A673 (cell line): Measurements from ENCODE around the gene CACHD1. TPM values are rescaled to one million over a fixed set of nuclear protein-coding genes. Genes with fewer than 3 reads are reported as not detected.

Experiments used
- BruUV-seq: library from RNA; stranded (reverse); fragments of 400-500 nt; replicated peaks from 2 replicates; lab custom pipeline; 2021; lab: Mats Ljungman, UMichigan
- CTCF ChIA-PET: fragments of 300-600 bp; sonication (Branson Sonifier 250); formaldehyde crosslinking; loops from one replicate; lab custom pipeline; 2022; ENCODE audit warnings: antibody characterized with exemption; lab: Charles Lee
- POLR2A ChIA-PET: fragments of 300-600 bp; sonication (Branson Sonifier 250); formaldehyde crosslinking; loops from one replicate; lab custom pipeline; 2022; ENCODE audit warnings: antibody characterized with exemption; ENCODE audit not compliant: low non-redundant PET; lab: Charles Lee
- DNase-seq: peaks from one replicate; pipeline ENCODE4 v3.0.0-alpha.2; 2015; ENCODE audit warnings: low spot score
- H3K27ac ChIP-seq: fragments of 200-600 bp; sonication (generic); 2 replicates; pipeline ENCODE4 v1.5.1; 2016; ENCODE audit warnings: mixed run types, low read depth, mild to moderate bottlenecking, mixed read lengths, antibody characterized with exemption, low read length; ENCODE audit not compliant: poor library complexity, severe bottlenecking
- H3K27me3 ChIP-seq: fragments of 200-600 bp; sonication (generic); replicated peaks from 2 replicates; pipeline ENCODE4 v1.6.1; 2017; ENCODE audit warnings: mixed run types, low read depth, mild to moderate bottlenecking, mixed read lengths, antibody characterized with exemption, low read length; ENCODE audit not compliant: insufficient read depth, poor library complexity
- H3K36me3 ChIP-seq: fragments of 200-600 bp; sonication (generic); 2 replicates; pipeline ENCODE4 v1.6.1; 2016; ENCODE audit warnings: mixed run types, mild to moderate bottlenecking, mixed read lengths, antibody characterized with exemption, low read length; ENCODE audit not compliant: insufficient read depth, poor library complexity, severe bottlenecking
- H3K4me1 ChIP-seq: fragments of 200-600 bp; sonication (generic); 2 replicates; pipeline ENCODE4 v1.6.1; 2017; ENCODE audit warnings: mixed run types, mild to moderate bottlenecking, mixed read lengths, antibody characterized with exemption, low read length; ENCODE audit not compliant: insufficient read depth, poor library complexity, severe bottlenecking
- H3K4me3 ChIP-seq: fragments of 200-600 bp; sonication (generic); 2 replicates; pipeline ENCODE4 v1.5.1; 2016; ENCODE audit warnings: low read depth, mixed run types, mild to moderate bottlenecking, mixed read lengths, low read length; ENCODE audit not compliant: poor library complexity, severe bottlenecking
- H3K9me3 ChIP-seq: fragments of 200-600 bp; sonication (generic); 2 replicates; pipeline ENCODE4 v1.6.1; 2016; ENCODE audit warnings: mixed run types, low read depth, mild to moderate bottlenecking, mixed read lengths, antibody characterized with exemption, low read length; ENCODE audit not compliant: poor library complexity, severe bottlenecking
- EZH2 ChIP-seq: fragments of 200-600 bp; sonication (generic); IDR thresholded peaks from 2 replicates; pipeline ENCODE4 v1.6.1; 2017; ENCODE audit warnings: borderline replicate concordance, low read depth, mild to moderate bottlenecking, mixed read lengths, antibody characterized with exemption, low read length; ENCODE audit not compliant: poor library complexity, severe bottlenecking
- intact Hi-C: fragments of 100-400 bp; cut with micrococcal nuclease; formaldehyde crosslinking; loops from one replicate; pipeline ENCODE4 v1.10.0; 2022; ENCODE audit not compliant: unreplicated experiment
- total RNA-seq: library from RNA; stranded (reverse); gene quantifications from 2 replicates; pipeline ENCODE4 v1.2.3, GENCODE V29; 2021
- TF ChIP-seq, protein P1 (sequence below): fragments of 300-800, 200-600 bp; sonication (generic); conservative IDR thresholded peaks from 2 replicates; pipeline ENCODE4 v1.5.1; 2017; ENCODE audit warnings: low read depth, mild to moderate bottlenecking, antibody characterized with exemption, low read length, moderate library complexity, mixed read lengths

CACHD1 gene
- total RNA-seq, 1 experiment from 2014 or later = 39.2 TPM

- ChIA-PET POLR2A (no interaction called here), CTCF (no interaction called here)
- H3K9me3 ChIP-seq = no peaks in the 10 kb centered on the region
- peak overlapping the region; percentile 12 for H3K4me3 ChIP-seq
- peaks cover 60% of the 10 kb centered on the region for H3K4me1 ChIP-seq
- H3K27me3 ChIP-seq = no peaks in the 10 kb centered on the region
- H3K27ac ChIP-seq = peak overlapping the region; percentile 79
- no peak for TF ChIP-seq EZH2
- TF ChIP-seq, protein P1, sequence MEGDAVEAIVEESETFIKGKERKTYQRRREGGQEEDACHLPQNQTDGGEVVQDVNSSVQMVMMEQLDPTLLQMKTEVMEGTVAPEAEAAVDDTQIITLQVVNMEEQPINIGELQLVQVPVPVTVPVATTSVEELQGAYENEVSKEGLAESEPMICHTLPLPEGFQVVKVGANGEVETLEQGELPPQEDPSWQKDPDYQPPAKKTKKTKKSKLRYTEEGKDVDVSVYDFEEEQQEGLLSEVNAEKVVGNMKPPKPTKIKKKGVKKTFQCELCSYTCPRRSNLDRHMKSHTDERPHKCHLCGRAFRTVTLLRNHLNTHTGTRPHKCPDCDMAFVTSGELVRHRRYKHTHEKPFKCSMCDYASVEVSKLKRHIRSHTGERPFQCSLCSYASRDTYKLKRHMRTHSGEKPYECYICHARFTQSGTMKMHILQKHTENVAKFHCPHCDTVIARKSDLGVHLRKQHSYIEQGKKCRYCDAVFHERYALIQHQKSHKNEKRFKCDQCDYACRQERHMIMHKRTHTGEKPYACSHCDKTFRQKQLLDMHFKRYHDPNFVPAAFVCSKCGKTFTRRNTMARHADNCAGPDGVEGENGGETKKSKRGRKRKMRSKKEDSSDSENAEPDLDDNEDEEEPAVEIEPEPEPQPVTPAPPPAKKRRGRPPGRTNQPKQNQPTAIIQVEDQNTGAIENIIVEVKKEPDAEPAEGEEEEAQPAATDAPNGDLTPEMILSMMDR = no peak
- DNase-seq = peak; percentile 84
- intact Hi-C loops = loop anchor here (5.0 kb wide), 2 partner anchors 66 to 256 kb away; partner anchors contain the start of gene CACHD1
- no TSS peak for BruUV-seq
- no peaks in the 10 kb centered on the region for H3K36me3 ChIP-seq
Measured at GRCh38 chr1:64538389-64538788, 68.5 kb downstream of the CACHD1 start.

DNA sequence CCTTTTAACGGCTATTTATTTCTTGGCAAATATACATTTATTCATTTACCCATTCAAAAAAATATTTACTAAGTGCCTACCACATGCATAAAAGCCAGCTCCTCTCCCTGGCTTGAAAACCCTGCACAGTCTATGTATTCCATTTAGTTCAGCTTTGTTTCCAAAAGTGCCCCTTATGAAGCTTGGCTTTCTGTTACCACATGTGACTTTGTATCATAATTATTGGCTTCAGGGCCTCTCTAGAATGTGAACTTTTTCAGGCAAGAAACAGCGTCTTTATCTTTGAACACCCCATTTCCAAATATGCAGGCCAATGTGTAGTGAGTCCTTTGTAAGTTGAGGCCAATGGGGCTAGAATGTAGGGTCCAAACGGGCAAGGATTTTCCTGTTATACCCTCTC, 69.4 kb downstream of the CACHD1 start:
- Histone ChIP-seq H3K27me3 (no peaks in the 10 kb centered on the region), H3K9me3 (no peaks in the 10 kb centered on the region), H3K27ac (peak overlapping the region; percentile 79), H3K4me3 (peak overlapping the region; percentile 31), H3K4me1 (peaks cover 69% of the 10 kb centered on the region), H3K36me3 (no peaks in the 10 kb centered on the region)
- ChIA-PET POLR2A (no interaction called here), CTCF (no interaction called here)
- BruUV-seq = no TSS peak
- TF ChIP-seq, protein P1 = no peak
- TF ChIP-seq EZH2 = no peak
- intact Hi-C loops = loop anchor here (5.0 kb wide), 2 partner anchors 67 to 257 kb away; partner anchors contain the start of gene CACHD1
- no peak for DNase-seq

- no peak for TF ChIP-seq EZH2
- TF ChIP-seq, protein P1 = no peak
- no TSS peak for BruUV-seq
- peak overlapping the region; percentile 31 for H3K4me3 ChIP-seq
- no peaks in the 10 kb centered on the region for H3K36me3 ChIP-seq
- peak; percentile 60 for DNase-seq
- ChIA-PET POLR2A (no interaction called here), CTCF (no interaction called here)
- intact Hi-C loops = loop anchor here (5.0 kb wide), 2 partner anchors 67 to 257 kb away; partner anchors contain the start of gene CACHD1
- H3K9me3 ChIP-seq = no peaks in the 10 kb centered on the region
- peaks cover 73% of the 10 kb centered on the region for H3K4me1 ChIP-seq
- no peaks in the 10 kb centered on the region for H3K27me3 ChIP-seq
- peak overlapping the region; percentile 79 for H3K27ac ChIP-seq
Measured at GRCh38 chr1:64539781-64540218, 69.9 kb downstream of the CACHD1 start.
